Pancreas (tissue), 10 donors: ENCODE data around the gene SEBOX. TPM values are rescaled to one million over a fixed set of nuclear protein-coding genes. Genes with fewer than 3 reads are reported as not detected.

Experiments
- ATAC-seq, 4 donors: fragments of 200-7000 bp; cut with Tn5 transposase; one replicate each; pipeline versions ENCODE4 v1.8.0 to v1.9.1; 2020; ENCODE audit warnings: mild to moderate bottlenecking in 4 of 4, moderate library complexity in 4 of 4
- DNase-seq, 6 donors: peaks; one replicate each; pipeline ENCODE4 v3.0.0-alpha.2; 2020
- FAIRE-seq: peaks from 2 replicates; lab custom pipeline; 2012; peaks lifted over from hg19 to GRCh38; lab: Jason Lieb, UNC
- H3K27ac ChIP-seq, 4 donors: fragments of 200-600 bp; sonication (generic); 1 replicate in 3 of 4; 2 replicates in 1 of 4; pipeline versions ENCODE4 v1.5.0 to v1.8.0; 2020
- H3K27me3 ChIP-seq, 4 donors: fragments of 200-600 bp; one replicate each; pipeline ENCODE4 v1.8.0; 2021
- H3K36me3 ChIP-seq, 3 donors: fragments of 200-600 bp; sonication (generic) in 1 of 3; one replicate each; pipeline versions ENCODE4 v1.5.0 to v1.8.0; 2020 to 2021
- H3K4me1 ChIP-seq, 3 donors: fragments of 200-600 bp; one replicate each; pipeline ENCODE4 v1.8.0; 2021
- H3K4me3 ChIP-seq, 4 donors: fragments of 200-600 bp; sonication (generic) in 2 of 4; one replicate each; pipeline versions ENCODE4 v1.5.0 to v1.8.0; 2020 to 2021
- H3K9me3 ChIP-seq, 4 donors: fragments of 200-600 bp; one replicate each; pipeline ENCODE4 v1.8.0; 2021
- WGBS, 2 donors: extraction: QIAGEN DNeasy Blood & Tissue Kit; methylation state at CpG; one replicate each; pipeline ENCODE4 v1.1.7; 2013; 5-methylcytosine and 5-hydroxymethylcytosine counted together
- intact Hi-C, 3 donors: fragments of 100-400 bp; cut with DNase I; formaldehyde crosslinking; loops; one replicate each; pipeline versions ENCODE4 v1.11.1 to v1.14.2; 2022
- polyA plus RNA-seq, 2 donors: library from polyadenylated mRNA; stranded (reverse); fragments of 200-250 nt; gene quantifications; one replicate each; pipeline ENCODE4 v1.2.3, GENCODE V29; 2013
- total RNA-seq, 6 donors: library from RNA; stranded (reverse); fragmentation: NEBNext Ultra II Directional in 4 of 6; extraction: Animal tissue kit (Norgen Biotek cat#: 25700) in 4 of 6; gene quantifications; one replicate each; pipeline versions ENCODE4 v1.2.1 to v1.2.4, GENCODE V29; 2021 to 2023
- TF ChIP-seq, protein P1 (sequence below), 4 donors: fragments of 200-600 bp; sonication (generic) in 3 of 4; IDR thresholded peaks; one replicate each; pipeline versions ENCODE4 v1.5.0 to v1.8.0; 2021; ENCODE audit warnings: antibody characterized with exemption in 4 of 4
- donor health status: healthy with polysubstance abuse.
- donor health status: DM: no; HTN: no; CAD: no; lungs with moderate emphysema.
- donor health status: DM: no; HTN: no; CAD: no.
- donor health status: control.
- donor health status: control.
- donor health status: Bipolar disorder and iron deficiency.
- donor health status: DM: yes; HTN: yes; CAD: no.
- donor health status: DM: no; HTN: no; CAD: no.
- donor health status: DM: no; HTN: no; CAD: no.
- donor health status: DM: yes; HTN: yes; CAD: no.

SEBOX gene
- total and polyA plus RNA-seq, 8 donors, result not detected

- Histone ChIP-seq H3K36me3 (peaks cover 0 to 5% (median 0%) of the 10 kb centered on the region in 3 donors), H3K4me1 (peaks cover 9 to 28% (median 13%) of the 10 kb centered on the region in 3 donors), H3K27me3 (no peaks in the 10 kb centered on the region), H3K9me3 (no peaks in the 10 kb centered on the region), H3K4me3 (no peak overlapping the region), H3K27ac (no peak overlapping the region)
- TF ChIP-seq, protein P1, sequence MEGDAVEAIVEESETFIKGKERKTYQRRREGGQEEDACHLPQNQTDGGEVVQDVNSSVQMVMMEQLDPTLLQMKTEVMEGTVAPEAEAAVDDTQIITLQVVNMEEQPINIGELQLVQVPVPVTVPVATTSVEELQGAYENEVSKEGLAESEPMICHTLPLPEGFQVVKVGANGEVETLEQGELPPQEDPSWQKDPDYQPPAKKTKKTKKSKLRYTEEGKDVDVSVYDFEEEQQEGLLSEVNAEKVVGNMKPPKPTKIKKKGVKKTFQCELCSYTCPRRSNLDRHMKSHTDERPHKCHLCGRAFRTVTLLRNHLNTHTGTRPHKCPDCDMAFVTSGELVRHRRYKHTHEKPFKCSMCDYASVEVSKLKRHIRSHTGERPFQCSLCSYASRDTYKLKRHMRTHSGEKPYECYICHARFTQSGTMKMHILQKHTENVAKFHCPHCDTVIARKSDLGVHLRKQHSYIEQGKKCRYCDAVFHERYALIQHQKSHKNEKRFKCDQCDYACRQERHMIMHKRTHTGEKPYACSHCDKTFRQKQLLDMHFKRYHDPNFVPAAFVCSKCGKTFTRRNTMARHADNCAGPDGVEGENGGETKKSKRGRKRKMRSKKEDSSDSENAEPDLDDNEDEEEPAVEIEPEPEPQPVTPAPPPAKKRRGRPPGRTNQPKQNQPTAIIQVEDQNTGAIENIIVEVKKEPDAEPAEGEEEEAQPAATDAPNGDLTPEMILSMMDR (IDR thresholded peaks at IDR 0.05), result no peak
- ATAC-seq (no peak), FAIRE-seq (no peak), DNase-seq (no peak)
- intact Hi-C loops, result no loop called here
- 55 to 63% methylated on average over 5 of the region's 5 CpGs for WGBS, 2 donors
These were observed 3.4 kb upstream of the SEBOX start for GRCh38 chr17:28368306-28368831.

DNA sequence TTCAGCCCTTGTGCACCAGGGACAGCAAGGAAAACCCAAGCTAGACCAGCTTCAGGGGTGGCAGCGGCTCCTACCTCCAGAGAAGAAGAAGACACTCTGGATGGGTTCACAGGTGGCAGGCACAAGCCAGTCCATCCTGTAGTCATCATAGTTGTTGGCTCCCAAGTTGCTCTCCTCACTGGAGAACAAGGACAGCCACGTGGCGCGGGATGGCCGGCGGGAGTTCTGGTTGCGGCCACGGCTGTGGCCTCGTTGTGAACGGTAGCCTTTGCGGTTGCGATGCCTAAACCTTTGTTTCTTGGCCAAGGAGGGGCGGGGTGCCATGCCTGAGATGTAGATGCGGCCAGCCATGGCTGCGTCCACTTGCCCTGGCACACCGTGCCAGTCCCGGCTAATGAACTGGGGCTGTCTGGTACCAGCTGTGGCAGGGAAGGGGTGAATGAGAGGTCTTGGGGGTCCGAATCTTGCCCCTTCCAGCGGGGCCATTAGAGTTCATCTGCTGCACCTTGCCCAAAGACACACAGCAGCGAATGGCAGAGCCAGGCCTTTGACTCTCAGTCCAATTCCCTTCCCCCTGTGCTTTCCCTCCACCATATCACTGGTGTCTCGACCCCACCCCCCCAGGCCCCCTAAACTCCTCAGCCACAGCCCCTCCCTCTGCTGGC is 2.8 kb upstream of the SEBOX start:
- FAIRE-seq, result no peak
- no peak overlapping the region for H3K4me3 ChIP-seq
- intact Hi-C loops, result no loop called here
- peaks cover 0 to 5% (median 0%) of the 10 kb centered on the region in 3 donors for H3K36me3 ChIP-seq
- 84 to 86% methylated on average over 21 of the region's 21 CpGs for WGBS, 2 donors
- no peak for ATAC-seq
- TF ChIP-seq, protein P1 (IDR thresholded peaks at IDR 0.05), result no peak
- no peaks in the 10 kb centered on the region for H3K9me3 ChIP-seq
- H3K27ac ChIP-seq, result no peak overlapping the region
- H3K4me1 ChIP-seq, result peaks cover 9 to 25% (median 13%) of the 10 kb centered on the region in 3 donors
- no peaks in the 10 kb centered on the region for H3K27me3 ChIP-seq
- no peak for DNase-seq

DNA sequence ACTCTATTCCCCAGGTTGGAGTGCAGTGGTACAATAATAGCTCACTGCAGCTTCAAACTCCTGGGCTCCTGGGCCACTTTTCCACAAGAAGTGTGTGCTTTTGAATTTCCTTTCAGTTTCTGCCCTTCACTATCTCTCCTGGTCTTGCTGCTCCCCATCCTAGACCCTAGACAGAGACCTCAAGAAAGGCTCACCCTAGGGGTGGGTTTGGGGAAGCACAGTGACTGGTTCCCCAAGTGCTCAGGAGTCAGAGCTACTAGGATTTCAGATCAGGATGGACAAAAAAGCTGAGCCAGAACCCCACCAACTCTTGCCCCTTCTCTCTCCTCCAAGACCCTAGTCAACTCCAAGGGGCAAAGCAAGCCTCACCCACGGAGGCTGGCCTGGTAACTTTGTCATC is 1.6 kb upstream of the SEBOX start:
- peaks cover 0 to 7% (median 0%) of the 10 kb centered on the region in 3 donors for H3K36me3 ChIP-seq
- DNase-seq (no peak), FAIRE-seq (no peak), ATAC-seq (no peak)
- TF ChIP-seq, protein P1 (IDR thresholded peaks at IDR 0.05), result no peak
- H3K27me3 ChIP-seq, result no peaks in the 10 kb centered on the region
- no peak overlapping the region for H3K4me3 ChIP-seq
- intact Hi-C loops, result no loop called here
- H3K27ac ChIP-seq, result no peak overlapping the region
- peaks cover 9 to 18% (median 13%) of the 10 kb centered on the region in 3 donors for H3K4me1 ChIP-seq
- 64 to 67% methylated on average over 1 of the region's 1 CpG for WGBS, 2 donors
- H3K9me3 ChIP-seq, result no peaks in the 10 kb centered on the region

- TF ChIP-seq, protein P1 (IDR thresholded peaks at IDR 0.05), result no peak
- no peak for FAIRE-seq
- Histone ChIP-seq H3K27ac (no peak overlapping the region), H3K27me3 (no peaks in the 10 kb centered on the region), H3K4me3 (no peak overlapping the region), H3K36me3 (peaks cover 3 to 18% (median 5%) of the 10 kb centered on the region in 3 donors), H3K9me3 (no peaks in the 10 kb centered on the region), H3K4me1 (peaks cover 1 to 11% (median 7%) of the 10 kb centered on the region in 3 donors)
- WGBS, 2 donors, result 85 to 93% methylated on average over 3 of the region's 3 CpGs
- intact Hi-C loops, result no loop called here
- no peak for ATAC-seq
- DNase-seq, result peak in 1 of 6 donors; percentile 30
These were observed 488 bp upstream of the SEBOX start for GRCh38 chr17:28365487-28365886.
